Activated naive CD4-positive, alpha-beta T cell treated with anti-CD3 and anti-CD28 coated beads, Interleukin-2, amount 10 ng/mL, durations not matched to agents 7 days and 5 days (primary cell): ENCODE data around the gene TMEM51.

Experiments
- CTCF ChIA-PET: fragments of 350-600 bp; sonication (Branson Sonifier 250); formaldehyde crosslinking; loops from one replicate; lab custom pipeline; 2021; ENCODE audit warnings: antibody characterized with exemption; lab: Charles Lee
- DNase-seq: peaks from one replicate; pipeline ENCODE4 v3.0.0-alpha.2; 2020
- H3K27ac Mint-ChIP-seq: one replicate; pipeline ENCODE4 v1.8.0; 2021; ENCODE audit warnings: mild to moderate bottlenecking, moderate library complexity, mixed read lengths
- H3K27me3 Mint-ChIP-seq: one replicate; pipeline ENCODE4 v1.8.0; 2021; ENCODE audit warnings: mild to moderate bottlenecking, mixed read lengths
- H3K36me3 Mint-ChIP-seq: one replicate; pipeline ENCODE4 v1.8.0; 2021; ENCODE audit warnings: mixed read lengths
- H3K4me1 Mint-ChIP-seq: one replicate; pipeline ENCODE4 v1.8.0; 2021; ENCODE audit warnings: mixed read lengths
- H3K4me3 Mint-ChIP-seq: one replicate; pipeline ENCODE4 v1.8.0; 2021; ENCODE audit warnings: mild to moderate bottlenecking, moderate library complexity, mixed read lengths
- H3K9me3 Mint-ChIP-seq: one replicate; pipeline ENCODE4 v1.8.0; 2021; ENCODE audit warnings: mixed read lengths

The TMEM51 gene

GRCh38 chr1:15152318-15153183 lies 996 bp upstream of the TMEM51 start:
- H3K27ac Mint-ChIP-seq, result no peak overlapping the region
- H3K9me3 Mint-ChIP-seq, result no peaks in the 10 kb centered on the region
- peaks cover 87% of the 10 kb centered on the region for H3K27me3 Mint-ChIP-seq
- H3K4me1 Mint-ChIP-seq, result peaks cover 36% of the 10 kb centered on the region
- DNase-seq, result peak; percentile 46
- CTCF ChIA-PET, result interaction anchor here (0.7 to 4.3 kb wide), 10 partner anchors 13 to 167 kb away, joined by 3 to 22 read pairs (median 4); no protein-coding TSS in a partner anchor
- H3K36me3 Mint-ChIP-seq, result no peaks in the 10 kb centered on the region
- H3K4me3 Mint-ChIP-seq, result peak overlapping the region; percentile 41

DNA sequence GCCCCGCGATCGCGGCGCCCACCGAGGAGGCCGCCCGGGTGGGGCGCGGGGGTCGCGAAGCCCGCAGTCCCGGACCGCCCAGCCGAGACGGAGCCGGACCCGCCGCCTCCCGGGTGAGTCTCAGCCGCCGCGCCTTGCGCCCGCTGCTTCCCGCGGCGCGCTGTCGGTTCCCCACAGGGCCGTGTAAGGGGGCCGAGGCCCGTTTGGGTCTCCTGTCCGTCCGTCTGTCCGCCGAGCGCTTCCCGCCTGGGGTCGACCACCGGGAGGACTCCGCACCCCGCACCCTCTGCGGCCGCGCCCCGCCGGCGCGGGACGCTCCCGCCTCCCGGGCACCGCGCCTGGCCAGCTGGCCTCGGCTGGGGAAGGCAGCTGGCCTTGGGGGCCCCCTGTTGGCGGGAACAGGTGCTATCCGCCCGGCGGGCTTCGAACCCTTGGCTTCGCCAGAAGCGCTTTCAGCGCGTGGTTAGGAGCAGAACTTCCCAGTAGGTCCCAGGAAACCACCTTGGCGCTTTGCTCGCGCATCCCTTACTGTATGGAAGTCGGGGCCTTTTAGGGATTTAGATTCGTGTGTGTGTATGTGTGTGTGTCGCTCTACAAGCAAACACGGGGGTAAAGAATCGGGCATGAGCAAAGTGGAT lies 414 bp downstream of the TMEM51 start:
- Mint-ChIP-seq H3K4me1 (peaks cover 48% of the 10 kb centered on the region), H3K36me3 (no peaks in the 10 kb centered on the region), H3K27me3 (peaks cover 78% of the 10 kb centered on the region), H3K4me3 (peak overlapping the region; percentile 42), H3K27ac (no peak overlapping the region), H3K9me3 (no peaks in the 10 kb centered on the region)
- CTCF ChIA-PET, result interaction anchor here (0.6 to 2.3 kb wide), 4 partner anchors 108 to 156 kb away, joined by 4 to 8 read pairs (median 5); no protein-coding TSS in a partner anchor
- peak; percentile 54 for DNase-seq

DNA sequence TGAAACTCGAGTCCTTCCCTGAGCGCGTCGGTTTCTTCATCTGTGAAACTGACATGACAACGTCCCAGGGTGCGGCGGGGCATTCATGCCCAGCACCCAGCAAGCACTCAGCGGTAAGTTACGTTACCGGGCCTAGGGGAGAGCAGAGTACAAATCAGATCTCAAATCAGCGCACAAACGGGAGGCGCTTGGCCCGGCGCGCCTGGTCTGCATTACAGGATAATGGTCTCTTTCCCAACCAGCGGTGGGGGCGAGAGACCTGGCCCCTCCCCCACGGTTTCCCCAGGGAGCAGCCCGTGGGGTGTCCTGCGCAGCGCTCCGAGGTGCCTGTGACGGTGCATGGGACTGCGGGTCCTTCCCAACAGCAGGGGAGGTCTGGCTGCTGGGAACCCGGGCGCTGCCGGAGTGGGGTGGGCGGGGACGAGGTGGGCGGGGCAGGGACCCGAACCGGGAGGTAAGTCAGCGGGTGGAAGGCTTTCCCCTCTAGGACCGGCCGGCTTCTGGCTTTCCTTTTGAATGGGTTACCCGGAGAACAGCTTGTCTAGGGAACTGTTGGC lies 1.0 kb downstream of the TMEM51 start:
- CTCF ChIA-PET, result no interaction called here
- peak; percentile 26 for DNase-seq
- H3K9me3 Mint-ChIP-seq, result no peaks in the 10 kb centered on the region
- H3K4me3 Mint-ChIP-seq, result peak overlapping the region; percentile 42
- H3K27ac Mint-ChIP-seq, result no peak overlapping the region
- H3K27me3 Mint-ChIP-seq, result peaks cover 76% of the 10 kb centered on the region
- no peaks in the 10 kb centered on the region for H3K36me3 Mint-ChIP-seq
- H3K4me1 Mint-ChIP-seq, result peaks cover 54% of the 10 kb centered on the region

DNA sequence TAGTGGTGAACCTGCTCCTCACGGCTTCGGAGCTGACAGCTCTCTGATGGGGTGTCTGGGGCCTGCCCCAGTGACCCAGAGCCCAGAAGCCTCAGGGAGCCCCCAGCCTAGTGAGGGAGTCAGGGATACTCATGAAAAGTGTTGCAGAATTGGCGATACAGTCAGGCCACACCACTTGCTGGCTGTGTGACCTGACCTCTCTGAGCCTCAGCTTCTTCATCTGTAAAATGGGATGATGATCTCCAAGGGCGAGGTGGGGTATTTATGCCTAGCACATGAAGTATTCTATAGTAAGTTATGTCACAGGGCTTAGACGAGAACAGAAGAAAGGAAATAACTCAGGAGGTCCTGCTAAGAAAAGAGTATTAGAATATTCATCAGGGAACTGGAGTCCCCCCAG lies 1.6 kb downstream of the TMEM51 start:
- H3K27ac Mint-ChIP-seq, result no peak overlapping the region
- H3K27me3 Mint-ChIP-seq, result peaks cover 72% of the 10 kb centered on the region
- H3K4me1 Mint-ChIP-seq, result peaks cover 57% of the 10 kb centered on the region
- CTCF ChIA-PET, result interaction anchor here (2.7 kb wide), 1 partner anchor 26 kb away, joined by 11 read pairs; no protein-coding TSS in a partner anchor
- no peaks in the 10 kb centered on the region for H3K9me3 Mint-ChIP-seq
- H3K4me3 Mint-ChIP-seq, result no peak overlapping the region
- H3K36me3 Mint-ChIP-seq, result no peaks in the 10 kb centered on the region
- DNase-seq, result no peak

GRCh38 chr1:15155888-15156741 lies 2.6 kb downstream of the TMEM51 start:
- peak overlapping the region; percentile 56 for H3K4me3 Mint-ChIP-seq
- peaks cover 67% of the 10 kb centered on the region for H3K27me3 Mint-ChIP-seq
- CTCF ChIA-PET, result interaction anchor here (0.9 to 2.7 kb wide), 7 partner anchors 8 to 148 kb away, joined by 3 to 11 read pairs (median 3); no protein-coding TSS in a partner anchor
- peaks cover 57% of the 10 kb centered on the region for H3K4me1 Mint-ChIP-seq
- no peaks in the 10 kb centered on the region for H3K9me3 Mint-ChIP-seq
- DNase-seq, result peak; percentile 53
- H3K36me3 Mint-ChIP-seq, result no peaks in the 10 kb centered on the region
- H3K27ac Mint-ChIP-seq, result peak overlapping the region; percentile 72

GRCh38 chr1:15156807-15157380 lies 3.3 kb downstream of the TMEM51 start:
- Mint-ChIP-seq H3K4me1 (peaks cover 57% of the 10 kb centered on the region), H3K27ac (peak overlapping the region; percentile 72), H3K36me3 (no peaks in the 10 kb centered on the region), H3K4me3 (peak overlapping the region; percentile 56), H3K27me3 (peaks cover 67% of the 10 kb centered on the region), H3K9me3 (no peaks in the 10 kb centered on the region)
- CTCF ChIA-PET, result interaction anchor here (0.9 to 2.7 kb wide), 6 partner anchors 9 to 147 kb away, joined by 3 to 11 read pairs (median 4); no protein-coding TSS in a partner anchor
- DNase-seq, result no peak

GRCh38 chr1:15157524-15158399 lies 4.2 kb downstream of the TMEM51 start:
- Mint-ChIP-seq H3K27me3 (peaks cover 67% of the 10 kb centered on the region), H3K27ac (no peak overlapping the region), H3K4me1 (peaks cover 52% of the 10 kb centered on the region), H3K9me3 (no peaks in the 10 kb centered on the region), H3K4me3 (no peak overlapping the region), H3K36me3 (no peaks in the 10 kb centered on the region)
- DNase-seq, result no peak
- CTCF ChIA-PET, result interaction anchor here (1.1 to 2.7 kb wide), 3 partner anchors 29 to 146 kb away, joined by 3 to 11 read pairs (median 3); no protein-coding TSS in a partner anchor

- CTCF ChIA-PET, result interaction anchor here (0.9 to 1.2 kb wide), 3 partner anchors 30 to 146 kb away, joined by 3 to 4 read pairs (median 3); no protein-coding TSS in a partner anchor
- H3K4me3 Mint-ChIP-seq, result no peak overlapping the region
- H3K4me1 Mint-ChIP-seq, result peaks cover 52% of the 10 kb centered on the region
- no peak overlapping the region for H3K27ac Mint-ChIP-seq
- H3K27me3 Mint-ChIP-seq, result peaks cover 64% of the 10 kb centered on the region
- no peaks in the 10 kb centered on the region for H3K9me3 Mint-ChIP-seq
- no peak for DNase-seq
- no peaks in the 10 kb centered on the region for H3K36me3 Mint-ChIP-seq
These were observed 5.1 kb downstream of the TMEM51 start for GRCh38 chr1:15158506-15159165.

DNA sequence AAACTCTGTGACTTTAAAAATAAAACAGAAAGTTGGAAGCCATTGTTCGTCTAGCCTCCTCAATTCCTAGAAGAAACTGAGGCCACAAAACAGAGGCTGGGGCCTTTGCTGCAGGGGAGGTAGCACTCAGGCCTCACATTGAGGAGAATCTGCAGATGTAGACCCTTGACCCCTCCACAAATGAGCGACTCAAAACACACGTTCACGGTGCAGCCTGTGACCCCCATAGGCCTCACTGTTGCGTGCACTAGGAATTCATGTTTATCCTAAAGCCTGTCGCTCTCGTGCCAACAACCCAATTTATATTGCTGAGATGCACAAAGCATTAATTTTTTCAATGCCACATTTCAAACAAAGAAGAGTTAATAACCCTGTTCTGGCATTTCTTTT lies 5.6 kb downstream of the TMEM51 start:
- no peak for DNase-seq
- H3K4me3 Mint-ChIP-seq, result no peak overlapping the region
- H3K4me1 Mint-ChIP-seq, result peaks cover 51% of the 10 kb centered on the region

DNA sequence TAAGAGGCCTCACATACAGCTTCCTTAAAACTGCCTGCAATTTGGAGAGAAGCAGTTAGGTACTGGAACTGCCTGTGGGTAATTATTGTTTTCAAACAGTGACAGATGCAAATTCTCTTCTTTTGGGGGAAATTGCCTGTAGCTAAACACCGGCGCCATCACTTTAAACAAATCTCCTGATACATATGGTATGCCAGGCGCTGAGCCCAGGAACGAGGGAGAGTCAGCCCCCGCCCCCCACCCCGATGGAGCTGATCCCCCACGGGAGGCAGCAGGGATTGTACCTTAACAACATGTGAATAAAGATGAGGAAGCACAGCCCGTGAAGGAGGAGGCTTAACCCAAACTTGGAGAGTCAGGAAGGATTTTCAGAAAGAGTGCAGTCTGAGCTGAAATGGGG lies 7.1 kb downstream of the TMEM51 start:
- peaks cover 40% of the 10 kb centered on the region for H3K4me1 Mint-ChIP-seq
- H3K27ac Mint-ChIP-seq, result no peak overlapping the region
- CTCF ChIA-PET, result no interaction called here
- no peaks in the 10 kb centered on the region for H3K36me3 Mint-ChIP-seq
- DNase-seq, result no peak
- no peaks in the 10 kb centered on the region for H3K9me3 Mint-ChIP-seq
- H3K27me3 Mint-ChIP-seq, result peaks cover 49% of the 10 kb centered on the region
- H3K4me3 Mint-ChIP-seq, result no peak overlapping the region

More for the DNA sequence above, 5.6 kb downstream of the TMEM51 start:
- H3K36me3 Mint-ChIP-seq, result no peaks in the 10 kb centered on the region
- peaks cover 59% of the 10 kb centered on the region for H3K27me3 Mint-ChIP-seq
- H3K27ac Mint-ChIP-seq, result no peak overlapping the region
- H3K9me3 Mint-ChIP-seq, result no peaks in the 10 kb centered on the region
- CTCF ChIA-PET, result interaction anchor here (0.9 to 1.2 kb wide), 3 partner anchors 31 to 146 kb away, joined by 3 to 4 read pairs (median 3); no protein-coding TSS in a partner anchor

DNA sequence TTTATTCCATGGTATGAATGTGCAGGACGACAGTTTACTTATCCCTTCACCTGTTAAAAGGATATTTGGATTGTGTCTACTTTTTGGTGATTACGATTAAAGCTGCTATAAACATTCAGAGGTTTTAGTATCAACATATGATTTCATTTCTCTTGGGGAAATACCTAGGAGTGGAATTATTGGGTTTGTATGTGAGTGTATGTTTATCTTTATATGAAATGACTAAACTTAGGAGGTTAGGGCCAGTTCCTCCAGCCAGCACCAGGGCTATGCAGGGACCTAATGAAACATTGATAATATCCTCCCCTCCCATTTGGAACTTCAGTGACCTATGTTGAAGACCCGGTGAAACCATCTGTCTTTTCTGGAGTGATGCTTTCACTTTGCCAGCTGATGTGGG lies 13.8 kb downstream of the TMEM51 start:
- Mint-ChIP-seq H3K4me1 (peaks cover 2% of the 10 kb centered on the region), H3K36me3 (no peaks in the 10 kb centered on the region), H3K9me3 (no peaks in the 10 kb centered on the region), H3K27ac (no peak overlapping the region), H3K4me3 (no peak overlapping the region), H3K27me3 (peaks cover 58% of the 10 kb centered on the region)
- no peak for DNase-seq
- CTCF ChIA-PET, result no interaction called here

GRCh38 chr1:15168479-15168878 lies 14.9 kb downstream of the TMEM51 start:
- no peak for DNase-seq
- Mint-ChIP-seq H3K36me3 (no peaks in the 10 kb centered on the region), H3K27ac (no peak overlapping the region), H3K27me3 (peaks cover 54% of the 10 kb centered on the region), H3K9me3 (no peaks in the 10 kb centered on the region), H3K4me1 (peaks cover 7% of the 10 kb centered on the region), H3K4me3 (no peak overlapping the region)
- CTCF ChIA-PET, result interaction anchor here (1.2 kb wide), 1 partner anchor 103 kb away, joined by 4 read pairs; no protein-coding TSS in a partner anchor
